Islet precursor cell (in vitro differentiated cells): Measurements from ENCODE around the gene CBX5.
A peak's percentile ranks its signal among the peaks of the same experiment; 100 is the strongest.
"Not testable (repeated sequence)": the region's sequence is repeated elsewhere in the genome, so short reads cannot be mapped to it uniquely, and the experiment has no call there.

Experiments used
- DNase-seq: peaks from one replicate; pipeline ENCODE4 v3.0.0-alpha.2; 2018

The CBX5 gene

GRCh38 chr12:54279632-54280467 lies at the start of gene CBX5:
Gene CBX5, minus strand, starts transcription at chr12:54280122. Its CDS starts 22,472 bp downstream, at chr12:54257650.
- peak; percentile 100 for DNase-seq

GRCh38 chr12:54328595-54329337 lies 48.8 kb upstream of the CBX5 start:
- no peak for DNase-seq

GRCh38 chr12:54325442-54326109 lies 45.7 kb upstream of the CBX5 start:
- not testable (repeated sequence) for DNase-seq

- peak; percentile 100 for DNase-seq
Observed at GRCh38 chr12:54324617-54325441, 44.9 kb upstream of the CBX5 start, which contains the start of gene COPZ1. Gene COPZ1, plus strand, starts transcription at chr12:54325131. Its CDS starts 33 bp downstream, at chr12:54325164.

GRCh38 chr12:54321363-54321762 lies 41.4 kb upstream of the CBX5 start:
- no peak for DNase-seq

GRCh38 chr12:54312309-54312708 lies 32.4 kb upstream of the CBX5 start:
- DNase-seq = not testable (repeated sequence)

GRCh38 chr12:54311051-54311450 lies 31.1 kb upstream of the CBX5 start:
- no peak for DNase-seq

GRCh38 chr12:54306925-54307741 lies 27.2 kb upstream of the CBX5 start:
- DNase-seq = peak; percentile 58

- DNase-seq = peak; percentile 88
Observed at GRCh38 chr12:54304187-54304810, 24.4 kb upstream of the CBX5 start.

GRCh38 chr12:54303640-54304039 lies 23.7 kb upstream of the CBX5 start:
- DNase-seq = no peak

GRCh38 chr12:54301428-54302048 lies 21.6 kb upstream of the CBX5 start:
- peak; percentile 84 for DNase-seq

- peak; percentile 99 for DNase-seq
Observed at GRCh38 chr12:54300732-54301427, 21.0 kb upstream of the CBX5 start, which contains the start of gene NFE2. Gene NFE2, minus strand, starts transcription at chr12:54301015. Its CDS starts 5,767 bp downstream, at chr12:54295248.

GRCh38 chr12:54300225-54300731 lies 20.4 kb upstream of the CBX5 start:
- DNase-seq = peak; percentile 65

GRCh38 chr12:54299515-54300224 lies 19.7 kb upstream of the CBX5 start:
- DNase-seq = peak; percentile 50

- DNase-seq = no peak
Observed at GRCh38 chr12:54298904-54299303, 19.0 kb upstream of the CBX5 start.

- DNase-seq = no peak
Observed at GRCh38 chr12:54296393-54297099, 16.6 kb upstream of the CBX5 start.

GRCh38 chr12:54294953-54295566 lies 15.1 kb upstream of the CBX5 start:
- DNase-seq = peak; percentile 57
